ENCODE results near the gene NRK.
"Not testable (repeated sequence)": the region's sequence is repeated elsewhere in the genome, so short reads cannot be mapped to it uniquely, and the experiment has no call there.

The NRK gene

GRCh38 chrX:105981772-105982485 is 159.6 kb downstream of the NRK start:
- Histone ChIP-seq H3K9me3 (ENCODE audit: control insufficient read depth, low read length) (no peaks in the 10 kb centered on the region), H3K4me1 (ENCODE audit: control insufficient read depth, insufficient read depth, low read length) (no peaks in the 10 kb centered on the region), H3K27ac (ENCODE audit: insufficient read depth, low read depth, low read length, poor library complexity, severe bottlenecking) (no peak overlapping the region), H3K36me3 (ENCODE audit: control insufficient read depth, insufficient read depth, low read length) (no peaks in the 10 kb centered on the region), H3K4me3 (ENCODE audit: insufficient read depth, low read depth, low read length) (no peak overlapping the region), H3K27me3 (ENCODE audit: control insufficient read depth, insufficient read depth, low read length, poor library complexity, severe bottlenecking) (no peaks in the 10 kb centered on the region)
- WGBS, 2 experiments, result 93% methylated on average over 14 to 15 of the region's 15 CpGs

GRCh38 chrX:105988487-105988886 is 166.1 kb downstream of the NRK start:
- WGBS, 2 experiments, result 87 to 88% methylated on average over 4 of the region's 5 CpGs
- not testable (repeated sequence) for H3K9me3 ChIP-seq (ENCODE audit: control insufficient read depth, low read length); H3K27ac ChIP-seq (ENCODE audit: insufficient read depth, low read depth, low read length, poor library complexity, severe bottlenecking); H3K27me3 ChIP-seq (ENCODE audit: control insufficient read depth, insufficient read depth, low read length, poor library complexity, severe bottlenecking); H3K4me1 ChIP-seq (ENCODE audit: control insufficient read depth, insufficient read depth, low read length); H3K36me3 ChIP-seq (ENCODE audit: control insufficient read depth, insufficient read depth, low read length); H3K4me3 ChIP-seq (ENCODE audit: insufficient read depth, low read depth, low read length)

GRCh38 chrX:105999294-105999693 is 177.0 kb downstream of the NRK start:
- Histone ChIP-seq H3K27me3 (ENCODE audit: control insufficient read depth, insufficient read depth, low read length, poor library complexity, severe bottlenecking) (no peaks in the 10 kb centered on the region), H3K4me1 (ENCODE audit: control insufficient read depth, insufficient read depth, low read length) (no peaks in the 10 kb centered on the region), H3K27ac (ENCODE audit: insufficient read depth, low read depth, low read length, poor library complexity, severe bottlenecking) (no peak overlapping the region), H3K9me3 (ENCODE audit: control insufficient read depth, low read length) (no peaks in the 10 kb centered on the region), H3K36me3 (ENCODE audit: control insufficient read depth, insufficient read depth, low read length) (no peaks in the 10 kb centered on the region), H3K4me3 (ENCODE audit: insufficient read depth, low read depth, low read length) (no peak overlapping the region)
- 75 to 82% methylated on average over 1 of the region's 1 CpG for WGBS, 2 experiments

GRCh38 chrX:106000203-106000602 is 177.9 kb downstream of the NRK start:
- Histone ChIP-seq H3K36me3 (ENCODE audit: control insufficient read depth, insufficient read depth, low read length) (no peaks in the 10 kb centered on the region), H3K9me3 (ENCODE audit: control insufficient read depth, low read length) (no peaks in the 10 kb centered on the region), H3K27me3 (ENCODE audit: control insufficient read depth, insufficient read depth, low read length, poor library complexity, severe bottlenecking) (no peaks in the 10 kb centered on the region), H3K4me1 (ENCODE audit: control insufficient read depth, insufficient read depth, low read length) (no peaks in the 10 kb centered on the region), H3K27ac (ENCODE audit: insufficient read depth, low read depth, low read length, poor library complexity, severe bottlenecking) (no peak overlapping the region), H3K4me3 (ENCODE audit: insufficient read depth, low read depth, low read length) (no peak overlapping the region)

- WGBS, 2 experiments, result 86 to 92% methylated on average over 5 of the region's 5 CpGs
- H3K27me3 ChIP-seq (ENCODE audit: control insufficient read depth, insufficient read depth, low read length, poor library complexity, severe bottlenecking); H3K36me3 ChIP-seq (ENCODE audit: control insufficient read depth, insufficient read depth, low read length); H3K4me3 ChIP-seq (ENCODE audit: insufficient read depth, low read depth, low read length); H3K4me1 ChIP-seq (ENCODE audit: control insufficient read depth, insufficient read depth, low read length); H3K27ac ChIP-seq (ENCODE audit: insufficient read depth, low read depth, low read length, poor library complexity, severe bottlenecking); H3K9me3 ChIP-seq (ENCODE audit: control insufficient read depth, low read length): not testable (repeated sequence)
These were observed 178.3 kb downstream of the NRK start for GRCh38 chrX:106000609-106001008.

GRCh38 chrX:106005684-106006083 is 183.3 kb downstream of the NRK start:
- H3K4me1 ChIP-seq (ENCODE audit: control insufficient read depth, insufficient read depth, low read length), result no peaks in the 10 kb centered on the region
- WGBS, 2 experiments, result 81 to 87% methylated on average over 1 of the region's 2 CpGs
- no peak overlapping the region for H3K4me3 ChIP-seq (ENCODE audit: insufficient read depth, low read depth, low read length)
- no peaks in the 10 kb centered on the region for H3K36me3 ChIP-seq (ENCODE audit: control insufficient read depth, insufficient read depth, low read length)
- no peak overlapping the region for H3K27ac ChIP-seq (ENCODE audit: insufficient read depth, low read depth, low read length, poor library complexity, severe bottlenecking)
- no peaks in the 10 kb centered on the region for H3K27me3 ChIP-seq (ENCODE audit: control insufficient read depth, insufficient read depth, low read length, poor library complexity, severe bottlenecking)
- no peaks in the 10 kb centered on the region for H3K9me3 ChIP-seq (ENCODE audit: control insufficient read depth, low read length)

GRCh38 chrX:106007815-106008214 is 185.5 kb downstream of the NRK start:
- no peaks in the 10 kb centered on the region for H3K36me3 ChIP-seq (ENCODE audit: control insufficient read depth, insufficient read depth, low read length)
- H3K27me3 ChIP-seq (ENCODE audit: control insufficient read depth, insufficient read depth, low read length, poor library complexity, severe bottlenecking), result no peaks in the 10 kb centered on the region
- 89 to 94% methylated on average over 1 of the region's 1 CpG for WGBS, 2 experiments
- no peaks in the 10 kb centered on the region for H3K4me1 ChIP-seq (ENCODE audit: control insufficient read depth, insufficient read depth, low read length)
- H3K27ac ChIP-seq (ENCODE audit: insufficient read depth, low read depth, low read length, poor library complexity, severe bottlenecking), result no peak overlapping the region
- H3K4me3 ChIP-seq (ENCODE audit: insufficient read depth, low read depth, low read length), result no peak overlapping the region
- no peaks in the 10 kb centered on the region for H3K9me3 ChIP-seq (ENCODE audit: control insufficient read depth, low read length)

Measured in ectodermal cell (in vitro differentiated cells).